Upper lobe of right lung (tissue), 1 donor: ENCODE results near the gene PTH1R. TPM values are rescaled to one million over a fixed set of nuclear protein-coding genes. Genes with fewer than 3 reads are reported as not detected.
A peak's percentile ranks its signal among the peaks of the same experiment; 100 is the strongest.

Source experiments
- ATAC-seq: fragments of 200-7000 bp; cut with Tn5 transposase; one replicate; pipeline ENCODE4 v1.9.1; 2020; ENCODE audit warnings: mild to moderate bottlenecking, moderate library complexity
- DNase-seq: peaks from one replicate; pipeline ENCODE4 v3.0.0-alpha.2; 2020
- H3K27ac ChIP-seq: fragments of 200-600 bp; one replicate; pipeline ENCODE4 v1.8.0; 2022
- H3K27me3 ChIP-seq: fragments of 200-600 bp; one replicate; pipeline ENCODE4 v1.8.0; 2022; ENCODE audit warnings: mild to moderate bottlenecking
- H3K36me3 ChIP-seq: fragments of 200-600 bp; one replicate; pipeline ENCODE4 v1.8.0; 2022
- H3K4me1 ChIP-seq: fragments of 200-600 bp; one replicate; pipeline ENCODE4 v1.8.0; 2022
- H3K4me3 ChIP-seq: fragments of 200-600 bp; one replicate; pipeline ENCODE4 v1.8.0; 2022; ENCODE audit warnings: mild to moderate bottlenecking
- H3K9me3 ChIP-seq: fragments of 200-600 bp; one replicate; pipeline ENCODE4 v1.8.0; 2022
- intact Hi-C: fragments of 100-400 bp; cut with DNase I; formaldehyde crosslinking; loops from one replicate; pipeline ENCODE4 v1.11.0; 2022
- total RNA-seq: library from RNA; stranded (reverse); fragmentation: NEBNext Ultra II Directional; extraction: Animal tissue kit (Norgen Biotek cat#: 25700); gene quantifications from one replicate; pipeline ENCODE4 v1.2.1, GENCODE V29; 2021
- TF ChIP-seq, protein P1 (sequence below): fragments of 200-600 bp; IDR thresholded peaks from one replicate; pipeline ENCODE4 v1.8.0; 2022; ENCODE audit warnings: antibody characterized with exemption
- donor health status: DM: no; HTN: yes; CAD: no; lungs with severe emphysema.

The PTH1R gene
- total RNA-seq, 1 donor from 2014 or later = 14.9 TPM

DNA sequence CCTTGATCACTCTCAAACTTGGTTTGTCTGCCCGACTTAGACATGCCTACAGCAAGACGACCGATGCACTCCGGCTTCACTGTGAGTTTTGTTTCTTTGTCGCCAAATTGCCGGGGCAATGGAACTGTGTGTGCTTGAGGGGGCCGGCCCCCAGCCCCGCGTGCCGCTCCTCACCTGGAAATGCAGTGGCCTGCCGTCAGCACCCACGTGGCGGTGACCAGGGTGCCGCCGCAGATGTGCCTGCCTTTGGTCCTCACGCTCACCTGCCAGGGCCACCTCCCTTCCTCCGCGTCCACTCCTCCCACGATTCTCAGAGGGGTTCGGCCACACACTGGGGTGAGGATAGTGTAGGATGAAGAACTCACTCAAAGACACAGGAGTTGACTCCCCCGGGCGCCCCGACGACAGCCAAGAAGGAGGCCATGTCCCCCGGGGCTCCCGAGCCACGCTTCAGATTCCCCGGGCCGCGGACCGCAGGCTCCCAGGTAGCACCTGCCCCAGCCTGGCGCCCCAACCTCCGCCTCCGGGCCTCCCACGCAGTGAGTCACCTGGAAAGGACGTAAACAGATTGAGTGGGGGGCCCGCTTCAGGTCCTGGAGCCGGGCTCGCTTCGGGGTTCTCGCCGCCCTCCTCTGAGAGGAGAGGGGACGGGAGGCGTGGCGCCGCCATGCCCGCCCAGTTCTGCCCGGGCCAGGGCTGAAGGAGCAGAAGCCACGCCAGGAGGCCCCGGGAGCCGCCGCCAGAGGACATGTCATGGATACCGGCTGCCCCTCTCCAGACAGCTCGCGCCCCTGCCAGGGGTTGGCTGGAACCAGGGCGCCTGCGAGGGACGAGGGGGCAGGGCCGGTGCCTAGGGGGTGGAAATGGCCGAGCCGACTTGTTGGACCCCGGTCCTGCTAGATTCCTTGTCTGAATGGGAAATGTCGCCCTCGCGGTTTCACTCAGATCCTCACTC is 43.9 kb upstream of the PTH1R start:
- Histone ChIP-seq H3K9me3 (peaks cover 6% of the 10 kb centered on the region), H3K36me3 (no peaks in the 10 kb centered on the region), H3K27me3 (no peaks in the 10 kb centered on the region), H3K4me3 (no peak overlapping the region), H3K4me1 (no peaks in the 10 kb centered on the region), H3K27ac (no peak overlapping the region)
- peak; percentile 35 for ATAC-seq
- no peak for DNase-seq
- intact Hi-C loops = no loop called here
- TF ChIP-seq, protein P1, sequence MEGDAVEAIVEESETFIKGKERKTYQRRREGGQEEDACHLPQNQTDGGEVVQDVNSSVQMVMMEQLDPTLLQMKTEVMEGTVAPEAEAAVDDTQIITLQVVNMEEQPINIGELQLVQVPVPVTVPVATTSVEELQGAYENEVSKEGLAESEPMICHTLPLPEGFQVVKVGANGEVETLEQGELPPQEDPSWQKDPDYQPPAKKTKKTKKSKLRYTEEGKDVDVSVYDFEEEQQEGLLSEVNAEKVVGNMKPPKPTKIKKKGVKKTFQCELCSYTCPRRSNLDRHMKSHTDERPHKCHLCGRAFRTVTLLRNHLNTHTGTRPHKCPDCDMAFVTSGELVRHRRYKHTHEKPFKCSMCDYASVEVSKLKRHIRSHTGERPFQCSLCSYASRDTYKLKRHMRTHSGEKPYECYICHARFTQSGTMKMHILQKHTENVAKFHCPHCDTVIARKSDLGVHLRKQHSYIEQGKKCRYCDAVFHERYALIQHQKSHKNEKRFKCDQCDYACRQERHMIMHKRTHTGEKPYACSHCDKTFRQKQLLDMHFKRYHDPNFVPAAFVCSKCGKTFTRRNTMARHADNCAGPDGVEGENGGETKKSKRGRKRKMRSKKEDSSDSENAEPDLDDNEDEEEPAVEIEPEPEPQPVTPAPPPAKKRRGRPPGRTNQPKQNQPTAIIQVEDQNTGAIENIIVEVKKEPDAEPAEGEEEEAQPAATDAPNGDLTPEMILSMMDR = no peak

DNA sequence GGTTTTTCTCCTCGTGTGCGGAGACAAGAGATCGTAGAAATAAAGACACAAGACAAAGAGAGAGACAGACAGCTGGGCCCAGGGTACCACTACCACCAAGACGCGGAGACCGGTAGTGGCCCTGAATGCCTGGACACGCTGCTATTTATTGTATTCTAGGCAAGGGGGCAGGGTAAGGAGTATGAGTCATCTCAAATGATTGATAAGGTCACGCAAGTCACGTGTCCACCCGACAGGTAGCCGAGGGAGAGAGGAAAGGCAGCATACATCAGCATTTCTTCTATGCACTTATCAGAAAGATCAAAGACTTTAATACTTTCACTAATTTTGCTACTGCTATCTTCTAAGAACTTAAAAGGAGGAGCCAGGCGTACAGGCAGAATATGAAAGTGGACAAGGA is 42.5 kb upstream of the PTH1R start:
- intact Hi-C loops = no loop called here
- Histone ChIP-seq H3K36me3 (no peaks in the 10 kb centered on the region), H3K4me1 (no peaks in the 10 kb centered on the region), H3K4me3 (no peak overlapping the region), H3K27ac (no peak overlapping the region), H3K9me3 (peaks cover 6% of the 10 kb centered on the region), H3K27me3 (no peaks in the 10 kb centered on the region)
- TF ChIP-seq, protein P1 = no peak
- ATAC-seq = no peak
- no peak for DNase-seq

DNA sequence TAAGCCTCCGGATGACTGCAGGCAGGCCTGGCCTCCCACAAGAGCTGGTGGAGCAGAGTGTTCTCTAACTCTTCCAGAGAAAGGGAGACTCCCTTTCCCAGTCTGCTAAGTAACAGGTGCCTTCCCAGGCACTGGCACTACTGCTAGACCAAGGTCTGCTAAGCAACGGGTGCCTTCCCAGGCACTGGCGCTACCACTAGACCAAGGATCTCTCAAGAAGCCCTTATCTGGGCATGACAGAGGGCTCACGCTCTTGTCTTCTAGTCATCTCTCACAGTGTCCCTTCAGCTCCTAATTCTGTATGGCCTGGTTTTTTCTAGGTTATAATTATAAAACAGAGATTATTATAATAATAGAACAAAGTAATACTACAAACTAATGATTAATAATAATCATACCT is 42.0 kb upstream of the PTH1R start:
- DNase-seq = no peak
- TF ChIP-seq, protein P1 = no peak
- Histone ChIP-seq H3K4me3 (no peak overlapping the region), H3K9me3 (peaks cover 6% of the 10 kb centered on the region), H3K27ac (no peak overlapping the region), H3K4me1 (no peaks in the 10 kb centered on the region), H3K27me3 (no peaks in the 10 kb centered on the region), H3K36me3 (no peaks in the 10 kb centered on the region)
- ATAC-seq = no peak
- intact Hi-C loops = no loop called here

DNA sequence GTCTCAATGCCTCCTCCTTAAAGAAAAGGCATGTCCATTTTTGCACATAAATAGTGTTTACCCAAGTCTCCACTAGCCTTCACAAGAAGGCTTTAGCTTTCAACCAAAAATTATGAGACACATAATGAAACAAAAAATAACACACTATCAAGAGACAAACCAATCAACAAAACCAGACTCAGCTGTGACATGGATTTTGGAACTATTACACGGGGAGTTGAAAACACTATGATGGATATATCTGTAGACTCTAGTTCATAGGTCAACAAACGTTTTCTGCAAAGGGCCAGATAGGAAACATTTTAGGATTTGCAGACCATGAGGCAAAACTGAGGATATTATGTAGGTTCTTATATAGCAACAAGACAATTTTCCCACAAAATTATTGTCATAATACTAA is 39.2 kb upstream of the PTH1R start:
- no peak for ATAC-seq
- Histone ChIP-seq H3K4me3 (no peak overlapping the region), H3K27ac (no peak overlapping the region), H3K4me1 (no peaks in the 10 kb centered on the region), H3K27me3 (no peaks in the 10 kb centered on the region), H3K36me3 (no peaks in the 10 kb centered on the region), H3K9me3 (peaks cover 13% of the 10 kb centered on the region)
- DNase-seq = no peak
- intact Hi-C loops = no loop called here
- TF ChIP-seq, protein P1 = no peak

DNA sequence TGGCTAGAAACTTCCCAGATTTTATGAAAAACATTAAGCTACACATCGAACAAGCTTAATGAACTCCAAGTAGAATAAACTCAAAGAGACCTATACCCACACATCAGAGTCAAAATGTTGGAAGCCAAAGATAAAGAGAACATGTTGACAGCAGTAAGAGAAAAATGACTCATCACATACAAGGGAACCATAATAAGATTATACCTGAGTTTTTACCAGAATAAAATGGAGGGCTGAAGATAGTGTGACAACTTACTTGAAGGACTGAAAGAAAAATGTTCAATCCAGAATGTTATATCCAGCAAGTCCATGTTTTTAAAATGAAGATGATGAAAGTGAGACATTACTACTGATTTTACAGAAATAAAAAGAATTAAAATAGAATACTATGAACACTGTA is 37.0 kb upstream of the PTH1R start:
- no peak for ATAC-seq
- intact Hi-C loops = no loop called here
- no peak for DNase-seq
- Histone ChIP-seq H3K27me3 (no peaks in the 10 kb centered on the region), H3K9me3 (peaks cover 13% of the 10 kb centered on the region), H3K4me1 (peaks cover 4% of the 10 kb centered on the region), H3K36me3 (no peaks in the 10 kb centered on the region), H3K27ac (no peak overlapping the region), H3K4me3 (no peak overlapping the region)
- TF ChIP-seq, protein P1 = no peak
